Forelimb muscle (tissue), 1 donor: ENCODE results near the gene DCANP1. TPM values are rescaled to one million over a fixed set of nuclear protein-coding genes. Genes with fewer than 3 reads are reported as not detected.

Source experiments
- DNase-seq: peaks from one replicate; pipeline ENCODE4 v3.0.0-alpha.2; 2013; ENCODE audit warnings: low read depth
- polyA plus RNA-seq: library from polyadenylated mRNA; unstranded; fragments of 120-200 nt; gene quantifications from one replicate; pipeline ENCODE4 v1.2.1, GENCODE V29; 2013; ENCODE audit not compliant: insufficient read length

Gene DCANP1
- polyA plus RNA-seq, 1 donor = 0.10 TPM

DNA sequence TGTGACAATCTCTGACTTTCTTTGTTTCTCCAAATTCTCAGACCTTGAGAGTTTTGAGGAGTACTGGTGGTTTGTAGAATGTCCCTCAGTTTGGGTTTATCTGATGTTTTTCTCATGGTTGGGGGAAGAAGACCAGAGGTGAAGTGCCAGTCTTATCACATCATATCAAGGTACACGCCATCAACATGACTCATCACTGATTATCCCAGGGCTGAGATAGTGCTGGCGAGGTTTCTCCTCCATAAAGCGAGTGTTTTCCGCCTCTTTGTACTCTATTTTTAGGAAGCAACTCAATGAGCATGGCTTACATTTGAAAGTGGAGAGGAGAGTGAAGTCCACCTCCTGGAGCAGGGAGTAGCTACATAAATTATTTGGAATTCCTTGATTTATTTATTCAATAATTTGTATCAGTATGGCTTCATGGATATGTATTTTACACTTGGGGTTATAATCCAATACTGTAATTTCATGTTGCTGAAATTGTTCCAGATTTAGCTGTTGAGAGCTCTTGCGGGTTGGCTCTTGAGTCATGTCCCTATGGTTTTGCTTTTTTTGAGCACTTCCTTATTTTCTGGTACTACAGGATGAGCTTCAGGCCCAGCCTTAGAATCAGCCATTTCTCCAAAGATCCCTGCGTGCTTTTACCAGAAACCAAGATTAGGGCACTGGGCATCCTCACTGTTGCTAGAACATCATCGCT is 23.9 kb downstream of the DCANP1 start:
- no peak for DNase-seq

DNA sequence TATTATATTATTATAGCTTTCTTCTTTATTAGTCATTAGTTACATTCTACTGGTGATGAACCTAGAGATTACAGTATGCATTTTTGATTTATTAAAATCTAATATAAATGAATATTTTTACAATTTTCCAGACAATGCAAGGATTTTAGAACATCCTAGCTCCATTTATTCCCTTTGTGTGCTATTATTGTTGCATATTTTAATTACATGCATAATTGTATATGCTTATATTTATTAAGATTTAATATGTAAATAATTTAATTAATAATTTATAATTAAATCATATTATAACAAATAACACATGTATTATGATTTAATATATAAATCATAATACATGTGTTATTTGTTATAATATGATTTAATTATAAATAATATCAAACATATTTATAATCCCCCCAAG is 24.7 kb downstream of the DCANP1 start:
- DNase-seq = no peak

DNA sequence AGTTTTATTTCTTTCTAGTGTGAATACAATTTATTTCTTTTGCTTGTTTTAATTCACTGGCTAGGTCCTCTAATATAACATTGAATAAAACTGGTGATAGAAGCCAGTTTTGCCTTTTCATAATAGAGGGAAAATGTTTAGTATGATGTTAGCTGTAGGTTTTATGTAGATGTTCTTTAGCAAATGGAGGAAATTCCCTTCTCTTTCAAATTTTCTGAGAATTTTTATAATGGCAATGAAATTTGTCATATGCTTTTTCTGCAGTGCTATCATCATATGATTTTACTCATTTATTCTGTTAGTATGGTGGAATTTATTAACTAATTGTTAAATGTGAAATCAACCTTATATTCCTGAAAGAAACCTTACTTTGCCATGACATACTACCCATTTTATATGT is 30.1 kb downstream of the DCANP1 start:
- no peak for DNase-seq

DNA sequence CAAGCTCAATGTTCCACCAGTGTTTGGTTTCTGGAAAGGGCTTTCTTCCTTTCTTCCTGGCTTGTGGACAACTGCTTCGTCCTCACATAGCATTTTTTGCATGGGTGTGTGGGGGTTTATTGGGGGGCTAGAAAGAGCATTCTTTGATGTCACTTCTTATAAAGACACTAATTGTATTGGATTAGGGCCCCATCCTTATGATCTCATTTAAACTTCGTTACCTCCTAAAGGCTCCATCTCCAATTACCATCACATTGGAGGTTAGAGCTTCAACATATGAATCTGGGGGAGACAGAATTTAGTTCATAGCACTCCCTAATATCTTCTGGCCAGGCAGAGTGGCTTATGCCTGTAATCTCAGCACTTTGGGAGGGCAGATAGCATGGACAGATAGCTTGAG is 42.1 kb downstream of the DCANP1 start:
- no peak for DNase-seq

DNA sequence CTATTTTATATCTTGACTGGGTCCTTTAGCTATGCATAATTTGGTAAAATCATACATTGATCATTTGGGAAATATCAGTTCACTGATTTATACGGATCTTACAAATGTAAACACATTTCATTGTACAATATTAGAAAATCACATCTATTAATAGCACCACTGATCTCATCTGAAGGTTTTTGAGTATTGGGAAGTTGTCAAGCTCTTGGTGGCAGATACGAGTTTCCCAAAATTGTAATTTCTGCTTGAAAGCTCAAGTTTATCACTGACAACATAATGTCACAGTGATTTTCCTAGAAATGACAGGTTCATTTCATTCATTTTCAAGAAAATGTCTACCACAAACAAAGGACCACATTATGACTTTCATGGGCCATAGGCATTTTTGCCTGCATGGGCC is 45.1 kb downstream of the DCANP1 start:
- no peak for DNase-seq

DNA sequence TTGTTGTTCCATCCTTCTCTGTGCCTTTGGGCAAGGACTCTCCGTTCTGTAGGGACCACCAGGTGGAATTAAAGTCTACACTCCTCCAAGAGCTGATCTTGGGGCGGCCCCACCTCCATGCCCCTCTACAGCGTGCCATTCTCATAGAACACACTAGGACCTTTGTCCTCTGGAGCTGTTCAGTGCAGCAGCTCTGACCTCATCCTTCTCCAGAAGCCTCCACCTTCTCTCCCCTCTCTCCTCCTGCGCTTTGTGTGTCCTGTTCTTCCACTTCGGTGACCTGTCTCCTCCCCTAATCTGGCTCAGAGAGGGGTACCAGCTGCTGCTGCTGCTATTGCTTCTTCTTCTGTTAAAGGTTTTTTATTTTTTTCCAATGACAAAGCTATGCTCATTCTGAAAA is 46.3 kb downstream of the DCANP1 start:
- DNase-seq = no peak

DNA sequence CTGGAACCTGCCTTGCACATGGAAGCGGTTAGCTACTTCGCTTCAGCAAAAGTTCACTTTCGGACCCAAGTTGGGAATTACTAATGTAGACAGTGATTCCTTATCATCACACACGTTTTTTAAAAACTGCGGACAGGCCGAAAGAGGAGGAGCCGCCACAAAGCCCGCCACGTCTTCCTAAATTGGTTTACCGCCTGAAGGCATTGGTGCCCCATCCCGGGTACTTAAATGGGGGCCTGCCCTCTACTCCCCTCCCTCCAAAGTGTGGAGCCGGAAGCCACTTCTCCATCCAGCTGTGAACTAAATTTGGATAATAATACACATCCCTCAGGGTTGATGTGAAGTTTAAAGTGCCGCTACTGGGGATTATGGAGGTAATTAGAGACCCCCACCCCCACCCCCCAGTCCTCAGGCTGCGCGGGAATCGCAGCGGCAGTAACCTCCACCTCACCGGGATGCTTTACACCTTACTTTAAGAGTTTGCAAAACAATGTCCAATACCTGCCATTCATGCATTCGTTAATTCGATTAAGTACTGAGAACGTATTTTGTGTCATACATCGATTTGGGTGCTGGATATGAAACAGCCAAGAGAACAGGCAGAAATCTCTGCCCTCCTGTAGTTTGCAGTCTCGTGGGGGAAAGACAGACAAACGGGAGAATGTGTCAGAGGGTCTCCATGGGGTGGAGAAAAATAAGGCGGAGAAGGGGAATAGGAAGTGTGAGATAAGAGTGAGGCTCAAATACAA is 47.2 kb downstream of the DCANP1 start:
- no peak for DNase-seq

DNA sequence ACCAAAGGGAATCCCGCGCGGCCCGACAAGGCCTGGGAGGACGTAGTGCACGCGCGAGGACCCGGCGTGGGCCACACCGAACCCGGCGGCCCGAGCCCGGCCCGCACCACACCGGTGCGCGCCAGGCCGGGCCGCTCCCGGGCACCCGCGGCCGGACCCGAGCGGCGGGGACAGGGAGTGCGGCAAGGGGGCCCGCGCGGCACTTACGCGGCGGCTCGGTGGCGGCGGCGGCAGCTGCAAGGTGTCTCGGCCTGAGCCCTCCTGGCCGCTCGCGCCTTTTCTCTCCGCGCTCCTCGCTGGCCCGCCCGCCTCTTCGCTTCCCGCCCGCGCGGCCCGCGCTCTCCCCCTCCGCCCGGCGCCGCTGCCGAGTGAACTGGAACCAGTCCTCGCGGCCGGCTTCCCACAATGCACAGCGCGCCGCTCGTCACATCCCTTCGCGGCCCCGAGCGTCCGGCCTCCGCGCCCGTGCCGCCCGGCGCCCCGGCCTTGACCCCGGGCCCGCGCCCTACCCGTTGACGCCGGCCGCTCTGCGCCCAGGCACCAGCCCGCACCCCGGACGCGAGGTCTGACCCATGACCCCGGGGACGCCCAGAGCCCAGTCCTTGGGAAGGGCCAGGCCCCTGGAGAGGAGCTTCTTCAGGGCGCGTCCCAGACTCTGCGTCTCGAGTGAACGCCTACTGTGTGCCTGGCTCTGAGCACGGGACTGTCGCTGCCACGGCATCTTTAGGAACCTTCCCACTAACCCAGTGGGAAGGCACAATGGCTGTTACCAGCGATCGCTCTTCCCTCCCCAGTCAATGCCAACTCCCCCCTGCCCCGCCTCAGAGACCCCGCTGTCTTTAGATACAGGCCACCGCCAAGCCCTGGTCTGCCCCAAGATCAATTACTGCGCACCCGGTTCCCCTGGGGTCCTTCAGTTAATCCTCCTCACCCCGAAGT is 48.0 kb downstream of the DCANP1 start, which contains the start of gene MACROH2A1:
MACROH2A1 (minus strand) TSS at position 377 of the 939 bp plus-strand sequence. CDS start 10,138 bp downstream, outside the sequence.
- DNase-seq = peak; percentile 52

DNA sequence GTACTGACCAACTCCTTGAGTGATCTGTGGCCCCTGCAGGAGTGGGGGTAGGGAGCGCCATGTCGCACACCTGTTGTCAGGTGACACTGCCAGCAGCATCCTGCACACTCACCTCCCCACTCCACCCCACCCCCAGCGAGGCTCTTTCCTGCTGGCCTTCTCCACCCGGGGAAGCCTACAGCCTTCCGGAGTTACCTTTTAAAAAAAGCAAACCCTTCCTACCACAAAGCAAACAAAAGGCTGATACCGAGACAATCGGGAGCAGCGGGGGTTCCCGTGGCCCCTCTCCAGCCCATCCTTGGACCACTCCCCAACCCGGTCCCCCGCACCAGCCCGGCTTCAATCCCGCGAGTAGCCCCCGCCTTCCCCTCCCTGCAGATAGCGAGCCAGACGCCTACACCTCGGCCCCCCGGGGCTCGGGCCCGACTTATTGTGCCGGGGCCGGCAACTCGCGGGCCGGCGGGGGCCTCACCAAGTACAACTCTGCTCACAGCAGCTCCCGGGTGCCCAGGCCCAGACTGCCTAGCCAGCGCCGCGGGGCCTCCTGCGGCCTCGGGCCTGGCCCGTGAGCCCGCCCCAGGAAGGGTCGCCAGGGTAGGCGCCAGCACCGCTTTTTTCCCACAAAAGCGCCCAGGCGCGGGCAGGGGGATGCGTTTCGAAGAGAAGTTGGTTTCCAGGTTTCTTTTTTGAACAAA is 48.8 kb downstream of the DCANP1 start:
- no peak for DNase-seq

DNA sequence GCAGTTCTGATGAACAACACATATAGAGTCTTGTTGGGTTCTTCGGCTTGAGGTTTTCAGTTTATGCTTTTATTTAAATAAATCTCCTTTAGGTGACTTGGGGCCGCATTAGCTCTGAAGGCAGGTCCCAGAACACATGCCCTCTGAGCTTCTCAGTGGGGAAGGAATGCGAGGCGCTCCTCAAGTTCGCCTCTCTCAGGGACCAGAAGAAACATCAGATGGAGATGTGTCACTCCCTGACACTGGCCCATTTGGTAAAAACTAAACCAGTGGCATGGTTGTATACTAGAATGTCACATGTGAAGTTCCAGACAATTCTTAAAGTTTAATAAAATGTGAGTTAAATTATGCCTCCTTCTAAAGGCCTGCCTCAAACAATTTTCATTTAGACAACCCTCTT is 50.1 kb downstream of the DCANP1 start:
- DNase-seq = no peak

DNA sequence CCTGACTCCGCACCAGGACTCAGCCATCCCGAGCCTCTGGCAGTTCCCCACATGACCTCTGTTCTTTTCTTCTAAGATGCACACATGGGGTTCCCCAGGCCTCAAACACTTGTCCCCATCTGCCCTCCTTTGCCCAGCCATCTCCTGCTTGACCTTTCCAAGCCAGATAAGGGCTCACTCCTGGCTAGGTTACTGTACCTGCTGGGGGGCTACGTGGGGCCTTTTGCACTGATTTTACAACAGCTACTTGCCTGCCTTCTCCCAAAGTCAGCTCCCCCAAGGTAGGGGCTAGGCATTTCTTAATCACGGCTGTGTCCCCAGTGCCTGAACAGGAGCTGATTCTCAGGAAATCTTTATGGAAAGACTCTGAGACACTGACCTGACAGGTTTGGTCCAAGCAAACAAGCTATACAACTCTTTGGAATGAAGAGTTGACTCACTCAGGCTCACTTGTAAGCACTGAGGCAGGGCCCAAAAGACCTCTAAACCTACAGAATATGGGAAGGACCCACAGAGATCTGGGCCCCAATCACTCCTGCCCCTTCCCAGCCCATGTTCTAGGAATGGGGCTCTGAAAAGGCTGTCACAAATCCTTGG is 50.6 kb downstream of the DCANP1 start:
- no peak for DNase-seq

DNA sequence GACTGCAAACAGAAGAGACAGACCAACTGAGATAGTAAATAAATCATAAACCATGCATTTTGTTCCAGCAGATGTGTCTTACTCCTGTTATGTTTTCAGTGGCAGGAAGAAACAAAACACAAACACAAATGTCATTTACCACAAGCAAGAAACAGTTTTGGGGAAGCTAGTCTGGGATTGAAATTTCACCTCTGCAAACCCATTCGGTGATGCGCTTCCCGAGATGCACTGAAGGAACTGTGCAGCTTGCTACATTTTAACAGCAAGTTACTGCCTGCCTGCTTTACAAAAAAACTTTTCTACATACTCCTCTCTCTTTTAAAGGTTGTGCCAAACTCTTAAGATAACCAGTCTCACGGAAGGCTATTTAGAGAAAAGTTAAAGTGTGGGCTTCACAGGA is 51.3 kb downstream of the DCANP1 start:
- no peak for DNase-seq

DNA sequence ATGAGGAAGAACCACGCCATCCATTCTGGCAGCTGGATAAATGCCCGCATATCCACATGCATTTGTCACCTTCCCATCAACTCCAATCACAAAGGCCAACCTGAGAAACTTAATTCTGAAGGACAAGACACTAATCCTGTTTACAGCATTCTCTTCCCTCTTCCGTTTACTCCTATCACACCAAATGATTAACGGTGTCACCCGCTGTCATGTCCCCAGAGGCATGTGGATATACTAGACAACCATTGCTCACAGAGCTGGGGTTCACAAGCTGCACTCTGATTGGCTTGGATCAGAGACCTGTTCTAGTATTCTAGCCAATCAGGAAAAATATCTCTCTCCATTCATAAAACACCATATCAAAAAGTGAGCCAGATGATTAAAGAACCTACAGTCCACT is 51.7 kb downstream of the DCANP1 start:
- DNase-seq = no peak

Other genes with a start within 250 kb of the DCANP1 start
- gene MACROH2A1, start 48.1 kb downstream of the DCANP1 start, polyA plus RNA-seq = 99.9 TPM
- 0.23 TPM for gene TIFAB, start 5.0 kb upstream of the DCANP1 start, polyA plus RNA-seq
- not detected for gene NEUROG1, start 88.6 kb upstream of the DCANP1 start, polyA plus RNA-seq
- 27.8 TPM for gene CXCL14, start 131.6 kb upstream of the DCANP1 start, polyA plus RNA-seq